Measurements from ENCODE around the gene CTRB1. TPM values are rescaled to one million over a fixed set of nuclear protein-coding genes. Genes with fewer than 3 reads are reported as not detected.

Gene CTRB1
- total and polyA plus RNA-seq, 2 of the 8 experiments (the other 6 are each of a cell fraction or from before 2014, with no cell fraction given), result not detected

- TF ChIP-seq CTCF (IDR thresholded peaks at IDR 0.05; ENCODE audit: control extremely low read depth in 1 of 3, insufficient read depth in 1 of 3, low read depth in 1 of 3, low read length in 3 of 3) (no peak), ZNF274 (IDR thresholded peaks at IDR 0.05; ENCODE audit: borderline replicate concordance, extremely low read depth, low read length) (no peak), MAFK (IDR thresholded peaks at IDR 0.05; ENCODE audit: low read depth, low read length) (no peak), RFX5 (IDR thresholded peaks at IDR 0.05; ENCODE audit: borderline replicate concordance, low read depth, low read length) (no peak), EZH2 (IDR thresholded peaks at IDR 0.05; ENCODE audit: low read depth, low read length, severe bottlenecking) (no peak)
These were observed 18.8 kb downstream of the CTRB1 start (continued) for GRCh38 chr16:75237398-75238131.
